ENCODE measurements around the gene TRAPPC8. TPM values are rescaled to one million over a fixed set of nuclear protein-coding genes. Genes with fewer than 3 reads are reported as not detected.
"Not testable (repeated sequence)": the region's sequence is repeated elsewhere in the genome, so short reads cannot be mapped to it uniquely, and the experiment has no call there.

The TRAPPC8 gene
- polyA plus RNA-seq, 1 donor = 30.9 TPM

- DNase-seq = no peak
Measured at GRCh38 chr18:31943878-31944816, 1.2 kb upstream of the TRAPPC8 start.

GRCh38 chr18:31942291-31942998, 483 bp downstream of the TRAPPC8 start:
- no peak for DNase-seq

GRCh38 chr18:31941010-31941809, 1.7 kb downstream of the TRAPPC8 start:
- no peak for DNase-seq

GRCh38 chr18:31934773-31935172, 8.2 kb downstream of the TRAPPC8 start:
- DNase-seq = not testable (repeated sequence)

GRCh38 chr18:31931886-31932240, 11.1 kb downstream of the TRAPPC8 start:
- no peak for DNase-seq

- DNase-seq = no peak
Measured at GRCh38 chr18:31931163-31931885, 11.6 kb downstream of the TRAPPC8 start.

GRCh38 chr18:31929273-31929672, 13.7 kb downstream of the TRAPPC8 start:
- DNase-seq = no peak

- not testable (repeated sequence) for DNase-seq
Measured at GRCh38 chr18:31926988-31927387, 15.9 kb downstream of the TRAPPC8 start.

- DNase-seq = no peak
Measured at GRCh38 chr18:31920277-31920676, 22.7 kb downstream of the TRAPPC8 start.

- DNase-seq = not testable (repeated sequence)
Measured at GRCh38 chr18:31919366-31919765, 23.6 kb downstream of the TRAPPC8 start.

GRCh38 chr18:31918733-31919132, 24.2 kb downstream of the TRAPPC8 start:
- no peak for DNase-seq

- DNase-seq = no peak
Measured at GRCh38 chr18:31901063-31901462, 41.9 kb downstream of the TRAPPC8 start.

GRCh38 chr18:31899771-31900170, 43.2 kb downstream of the TRAPPC8 start:
- not testable (repeated sequence) for DNase-seq

GRCh38 chr18:31892936-31893335, 50.0 kb downstream of the TRAPPC8 start:
- DNase-seq = no peak

GRCh38 chr18:31891566-31891965, 51.4 kb downstream of the TRAPPC8 start:
- DNase-seq = no peak

- DNase-seq = no peak
Measured at GRCh38 chr18:31884020-31884419, 58.9 kb downstream of the TRAPPC8 start.

GRCh38 chr18:31880186-31880898, 62.6 kb downstream of the TRAPPC8 start:
- DNase-seq = no peak

- no peak for DNase-seq
Measured at GRCh38 chr18:31878358-31878757, 64.6 kb downstream of the TRAPPC8 start.

- no peak for DNase-seq
Measured at GRCh38 chr18:31877900-31878299, 65.0 kb downstream of the TRAPPC8 start.

GRCh38 chr18:31876707-31877106, 66.2 kb downstream of the TRAPPC8 start:
- DNase-seq = no peak

- DNase-seq = no peak
Measured at GRCh38 chr18:31875301-31875700, 67.6 kb downstream of the TRAPPC8 start.
